22Rv1 (cell line): ENCODE data around the gene AGMO.

Source experiments
- ZFX ChIP-seq: fragments of 450-650 bp; IDR thresholded peaks from 2 replicates; pipeline ENCODE4 v1.6.1; 2017; ENCODE audit warnings: antibody characterized with exemption, borderline replicate concordance
- TF ChIP-seq, protein P1 (sequence below): fragments of 450-650 bp; IDR thresholded peaks from 2 replicates; pipeline ENCODE4 v1.5.1; 2017; ENCODE audit warnings: mild to moderate bottlenecking

DNA sequence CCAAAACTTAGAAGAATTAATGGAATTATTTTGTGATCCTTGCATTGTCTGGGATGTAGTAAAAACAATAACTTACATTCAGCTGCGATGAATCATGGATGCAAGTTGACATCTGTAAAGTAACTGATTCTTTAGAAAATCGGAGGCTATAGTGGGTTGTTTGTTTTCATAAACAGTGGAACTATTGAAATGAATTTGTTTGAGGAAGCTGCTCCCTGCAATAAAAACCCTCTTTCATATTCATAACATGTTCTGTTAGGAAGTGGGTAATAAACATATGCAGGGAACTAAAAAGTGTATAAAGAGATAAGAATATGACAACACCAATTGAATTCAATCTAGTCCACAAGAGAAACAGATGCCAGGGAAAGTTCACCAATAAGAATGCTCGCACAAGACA, 53.6 kb downstream of the AGMO start:
- TF ChIP-seq, protein P1, sequence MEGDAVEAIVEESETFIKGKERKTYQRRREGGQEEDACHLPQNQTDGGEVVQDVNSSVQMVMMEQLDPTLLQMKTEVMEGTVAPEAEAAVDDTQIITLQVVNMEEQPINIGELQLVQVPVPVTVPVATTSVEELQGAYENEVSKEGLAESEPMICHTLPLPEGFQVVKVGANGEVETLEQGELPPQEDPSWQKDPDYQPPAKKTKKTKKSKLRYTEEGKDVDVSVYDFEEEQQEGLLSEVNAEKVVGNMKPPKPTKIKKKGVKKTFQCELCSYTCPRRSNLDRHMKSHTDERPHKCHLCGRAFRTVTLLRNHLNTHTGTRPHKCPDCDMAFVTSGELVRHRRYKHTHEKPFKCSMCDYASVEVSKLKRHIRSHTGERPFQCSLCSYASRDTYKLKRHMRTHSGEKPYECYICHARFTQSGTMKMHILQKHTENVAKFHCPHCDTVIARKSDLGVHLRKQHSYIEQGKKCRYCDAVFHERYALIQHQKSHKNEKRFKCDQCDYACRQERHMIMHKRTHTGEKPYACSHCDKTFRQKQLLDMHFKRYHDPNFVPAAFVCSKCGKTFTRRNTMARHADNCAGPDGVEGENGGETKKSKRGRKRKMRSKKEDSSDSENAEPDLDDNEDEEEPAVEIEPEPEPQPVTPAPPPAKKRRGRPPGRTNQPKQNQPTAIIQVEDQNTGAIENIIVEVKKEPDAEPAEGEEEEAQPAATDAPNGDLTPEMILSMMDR, result no peak
- TF ChIP-seq ZFX, result no peak
